Activated B cell treated with CpG ODN at 0.5 μM for 24 hours (primary cell): ENCODE data around the gene CHN2. TPM values are rescaled to one million over a fixed set of nuclear protein-coding genes. Genes with fewer than 3 reads are reported as not detected.

Experiments
- ATAC-seq: fragments of 200-7000 bp; cut with Tn5 transposase; one replicate; pipeline ENCODE4 v1.10.0; 2021; ENCODE audit warnings: low read depth, mild to moderate bottlenecking, moderate library complexity
- CTCF ChIA-PET: fragments of 350-600 bp; sonication (Branson Sonifier 250); formaldehyde crosslinking; loops from one replicate; lab custom pipeline; 2021; ENCODE audit warnings: antibody characterized with exemption; lab: Charles Lee
- POLR2A ChIA-PET: fragments of 350-600 bp; sonication (Branson Sonifier 250); formaldehyde crosslinking; loops from one replicate; lab custom pipeline; 2021; ENCODE audit warnings: antibody characterized with exemption; lab: Charles Lee
- DNase-seq: peaks from one replicate; pipeline ENCODE4 v3.0.0; 2022
- H3K27ac Mint-ChIP-seq: one replicate; pipeline ENCODE4 v1.8.0; 2020; ENCODE audit warnings: mixed read lengths
- H3K27me3 Mint-ChIP-seq: one replicate; pipeline ENCODE4 v1.8.0; 2021; ENCODE audit warnings: mixed read lengths
- H3K36me3 Mint-ChIP-seq: one replicate; pipeline ENCODE4 v1.8.0; 2021; ENCODE audit warnings: low read depth, mixed read lengths
- H3K4me1 Mint-ChIP-seq: one replicate; pipeline ENCODE4 v1.8.0; 2021; ENCODE audit warnings: mixed read lengths
- H3K4me3 Mint-ChIP-seq: one replicate; pipeline ENCODE4 v1.8.0; 2020; ENCODE audit warnings: mild to moderate bottlenecking, mixed read lengths
- H3K9me3 Mint-ChIP-seq: one replicate; pipeline ENCODE4 v1.8.0; 2020; ENCODE audit warnings: mixed read lengths
- CTCF ChIP-seq: fragments of 200-600 bp; IDR thresholded peaks from one replicate; pipeline ENCODE4 v1.8.0; 2022; ENCODE audit warnings: antibody characterized with exemption, mild to moderate bottlenecking
- intact Hi-C: fragments of 100-400 bp; cut with micrococcal nuclease; formaldehyde crosslinking; loops from one replicate; pipeline ENCODE4 v1.15.1; 2024
- total RNA-seq: library from RNA; stranded (reverse); gene quantifications from 2 replicates; pipeline ENCODE4 v1.2.3, GENCODE V29; 2022

The CHN2 gene
- total RNA-seq, 1 donor from 2014 or later, result 1.8 TPM

GRCh38 chr7:29306319-29306991 lies 111.9 kb downstream of the CHN2 start:
- POLR2A ChIA-PET, result no interaction called here
- H3K9me3 Mint-ChIP-seq, result peaks cover 3% of the 10 kb centered on the region
- ATAC-seq, result no peak

GRCh38 chr7:29308424-29308823 lies 113.8 kb downstream of the CHN2 start:
- no peaks in the 10 kb centered on the region for H3K4me1 Mint-ChIP-seq
- POLR2A ChIA-PET, result no interaction called here
- intact Hi-C loops, result no loop called here
- H3K9me3 Mint-ChIP-seq, result peaks cover 3% of the 10 kb centered on the region
- CTCF ChIA-PET, result no interaction called here
- H3K36me3 Mint-ChIP-seq, result peaks cover 2% of the 10 kb centered on the region
- no peak for TF ChIP-seq CTCF
- peaks cover 7% of the 10 kb centered on the region for H3K27me3 Mint-ChIP-seq
- no peak for DNase-seq
- H3K4me3 Mint-ChIP-seq, result no peak overlapping the region
- no peak overlapping the region for H3K27ac Mint-ChIP-seq
- ATAC-seq, result no peak

More at GRCh38 chr7:29306319-29306991, 111.9 kb downstream of the CHN2 start:
- CTCF ChIA-PET, result no interaction called here
- Mint-ChIP-seq H3K4me3 (no peak overlapping the region), H3K36me3 (peaks cover 2% of the 10 kb centered on the region), H3K4me1 (no peaks in the 10 kb centered on the region), H3K27me3 (peaks cover 4% of the 10 kb centered on the region), H3K27ac (no peak overlapping the region)
- no peak for DNase-seq
- TF ChIP-seq CTCF, result no peak
- intact Hi-C loops, result no loop called here

- no peak overlapping the region for H3K4me3 Mint-ChIP-seq
- peaks cover 3% of the 10 kb centered on the region for H3K9me3 Mint-ChIP-seq
- DNase-seq (no peak), ATAC-seq (no peak)
- POLR2A ChIA-PET, result no interaction called here
- H3K36me3 Mint-ChIP-seq, result peaks cover 2% of the 10 kb centered on the region
- no peaks in the 10 kb centered on the region for H3K4me1 Mint-ChIP-seq
- no peak for TF ChIP-seq CTCF
- no peak overlapping the region for H3K27ac Mint-ChIP-seq
- CTCF ChIA-PET, result no interaction called here
- H3K27me3 Mint-ChIP-seq, result peaks cover 7% of the 10 kb centered on the region
- intact Hi-C loops, result no loop called here
Measured at GRCh38 chr7:29309041-29309854, 114.7 kb downstream of the CHN2 start.

GRCh38 chr7:29310625-29311024 lies 116.0 kb downstream of the CHN2 start:
- Mint-ChIP-seq H3K36me3 (peaks cover 2% of the 10 kb centered on the region), H3K4me1 (no peaks in the 10 kb centered on the region), H3K27me3 (peaks cover 7% of the 10 kb centered on the region), H3K4me3 (no peak overlapping the region), H3K9me3 (peaks cover 3% of the 10 kb centered on the region), H3K27ac (no peak overlapping the region)
- TF ChIP-seq CTCF, result no peak
- intact Hi-C loops, result no loop called here
- ChIA-PET POLR2A (no interaction called here), CTCF (no interaction called here)
- DNase-seq, result no peak
- no peak for ATAC-seq

- Mint-ChIP-seq H3K9me3 (peaks cover 3% of the 10 kb centered on the region), H3K27me3 (peaks cover 7% of the 10 kb centered on the region), H3K27ac (no peak overlapping the region), H3K36me3 (peaks cover 2% of the 10 kb centered on the region), H3K4me3 (no peak overlapping the region), H3K4me1 (no peaks in the 10 kb centered on the region)
- ChIA-PET POLR2A (no interaction called here), CTCF (no interaction called here)
- DNase-seq (no peak), ATAC-seq (no peak)
- intact Hi-C loops, result no loop called here
- TF ChIP-seq CTCF, result no peak
Measured at GRCh38 chr7:29311314-29311713, 116.7 kb downstream of the CHN2 start.
